Measurements from ENCODE around the gene ZDHHC14. TPM values are rescaled to one million over a fixed set of nuclear protein-coding genes. Genes with fewer than 3 reads are reported as not detected.

ZDHHC14 gene
- total RNA-seq, 1 donor from 2014 or later: 5.1 TPM

DNA sequence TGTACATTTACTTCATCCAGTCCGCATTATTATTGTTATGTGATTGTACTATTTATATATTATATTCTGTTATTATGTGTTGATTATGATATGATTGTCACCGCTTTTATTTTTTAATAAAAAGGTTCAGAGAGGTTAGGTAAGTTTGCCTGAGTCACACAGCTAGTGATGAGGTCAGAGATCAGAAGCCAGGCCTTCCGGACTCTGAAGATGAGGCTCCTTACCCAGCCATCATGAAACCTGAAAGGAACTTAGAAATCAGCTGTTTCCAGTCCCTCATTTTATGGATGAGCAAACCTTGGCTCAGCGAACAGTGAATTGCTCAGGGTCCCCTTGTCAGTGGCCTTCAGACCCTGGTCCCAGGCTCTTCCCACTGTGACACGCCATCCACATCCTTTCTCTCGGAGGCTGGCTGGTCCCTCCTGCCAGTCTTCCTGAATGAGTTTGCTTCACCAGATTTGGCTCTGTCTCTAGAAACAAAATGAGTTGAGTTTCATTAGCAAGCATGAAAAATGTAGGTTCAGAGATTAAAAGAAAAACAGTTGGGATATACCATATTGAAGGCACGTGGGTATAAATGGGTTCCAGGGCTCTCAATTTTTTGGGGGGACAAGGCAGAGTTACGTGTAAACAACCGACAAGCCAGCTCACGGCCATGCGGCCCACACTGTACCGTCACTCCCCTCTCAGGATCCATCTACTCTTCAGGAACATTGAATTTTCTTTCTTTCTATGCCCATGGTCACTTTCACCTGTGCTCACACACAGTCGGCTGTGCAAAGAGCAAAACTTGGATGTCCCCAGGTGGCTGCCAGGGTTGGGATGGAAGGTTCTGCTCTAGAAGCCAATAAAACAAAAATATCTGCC, 132.9 kb downstream of the ZDHHC14 start:
- Mint-ChIP-seq H3K36me3 (ENCODE audit: unreplicated experiment) (peaks cover 4% of the 10 kb centered on the region), H3K27me3 (ENCODE audit: unreplicated experiment) (peaks cover 2% of the 10 kb centered on the region), H3K9me3 (ENCODE audit: unreplicated experiment) (peaks cover 9% of the 10 kb centered on the region), H3K27ac (ENCODE audit: unreplicated experiment) (peak overlapping the region; percentile 87), H3K4me3 (ENCODE audit: unreplicated experiment) (no peak overlapping the region), H3K4me1 (ENCODE audit: low read depth, unreplicated experiment) (peaks cover 14% of the 10 kb centered on the region)
- TF ChIP-seq CTCF (IDR thresholded peaks at IDR 0.05; ENCODE audit: partially characterized antibody, unreplicated experiment): no peak
- no peak for DNase-seq

GRCh38 chr6:157514659-157515496, 133.9 kb downstream of the ZDHHC14 start:
- Mint-ChIP-seq H3K4me1 (ENCODE audit: low read depth, unreplicated experiment) (peaks cover 15% of the 10 kb centered on the region), H3K27ac (ENCODE audit: unreplicated experiment) (no peak overlapping the region), H3K27me3 (ENCODE audit: unreplicated experiment) (peaks cover 2% of the 10 kb centered on the region), H3K4me3 (ENCODE audit: unreplicated experiment) (no peak overlapping the region), H3K9me3 (ENCODE audit: unreplicated experiment) (peaks cover 9% of the 10 kb centered on the region), H3K36me3 (ENCODE audit: unreplicated experiment) (no peaks in the 10 kb centered on the region)
- DNase-seq: no peak
- TF ChIP-seq CTCF (IDR thresholded peaks at IDR 0.05; ENCODE audit: partially characterized antibody, unreplicated experiment): no peak

DNA sequence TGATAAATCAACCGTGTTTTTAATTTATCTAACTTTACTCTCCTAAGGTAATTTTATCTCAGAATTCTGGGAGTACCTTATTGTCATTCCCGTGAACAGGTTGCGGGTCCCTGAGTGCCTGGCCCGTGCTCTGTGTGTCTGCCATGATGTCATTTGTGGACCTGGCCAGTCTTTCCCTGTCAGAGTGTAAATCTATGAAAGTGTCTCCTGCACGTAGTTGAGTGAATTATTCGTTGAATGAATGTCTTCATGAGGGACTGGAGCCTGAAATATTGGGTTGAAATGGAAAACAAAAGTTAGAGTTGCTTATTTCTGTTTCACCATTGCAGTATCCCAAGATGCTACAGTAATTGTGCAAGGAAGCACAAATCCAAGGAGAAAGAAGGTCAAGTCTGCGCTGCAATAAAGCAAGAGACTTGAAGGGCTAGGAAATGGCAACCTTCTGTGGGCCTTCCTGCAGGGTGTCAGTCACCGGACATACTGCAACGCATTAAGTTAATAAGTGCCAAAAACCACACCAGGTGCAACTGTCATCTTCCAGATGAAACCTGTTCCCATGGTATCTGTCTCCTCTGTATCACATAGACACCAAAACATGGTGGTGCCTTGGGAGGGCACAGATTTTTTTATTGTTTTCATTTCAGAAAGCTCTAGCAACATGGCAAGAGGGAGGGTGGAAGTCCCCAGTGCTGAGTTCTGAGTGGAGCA, 135.5 kb downstream of the ZDHHC14 start:
- peaks cover 7% of the 10 kb centered on the region for H3K9me3 Mint-ChIP-seq (ENCODE audit: unreplicated experiment)

GRCh38 chr6:157517601-157518359, 136.8 kb downstream of the ZDHHC14 start:
- no peaks in the 10 kb centered on the region for H3K27me3 Mint-ChIP-seq (ENCODE audit: unreplicated experiment)
- H3K4me3 Mint-ChIP-seq (ENCODE audit: unreplicated experiment): no peak overlapping the region
- H3K9me3 Mint-ChIP-seq (ENCODE audit: unreplicated experiment): peaks cover 6% of the 10 kb centered on the region
- H3K36me3 Mint-ChIP-seq (ENCODE audit: unreplicated experiment): no peaks in the 10 kb centered on the region
- H3K27ac Mint-ChIP-seq (ENCODE audit: unreplicated experiment): no peak overlapping the region
- H3K4me1 Mint-ChIP-seq (ENCODE audit: low read depth, unreplicated experiment): peaks cover 8% of the 10 kb centered on the region
- DNase-seq: no peak
- no peak for TF ChIP-seq CTCF (IDR thresholded peaks at IDR 0.05; ENCODE audit: partially characterized antibody, unreplicated experiment)

More for the DNA sequence above, 135.5 kb downstream of the ZDHHC14 start:
- no peak for DNase-seq
- Mint-ChIP-seq H3K4me1 (ENCODE audit: low read depth, unreplicated experiment) (peaks cover 15% of the 10 kb centered on the region), H3K4me3 (ENCODE audit: unreplicated experiment) (no peak overlapping the region), H3K36me3 (ENCODE audit: unreplicated experiment) (no peaks in the 10 kb centered on the region), H3K27ac (ENCODE audit: unreplicated experiment) (no peak overlapping the region), H3K27me3 (ENCODE audit: unreplicated experiment) (no peaks in the 10 kb centered on the region)
- TF ChIP-seq CTCF (IDR thresholded peaks at IDR 0.05; ENCODE audit: partially characterized antibody, unreplicated experiment): no peak

Data from glutamatergic neuron (in vitro differentiated cells).